ENCODE data around the gene ERN2.
"Not testable (repeated sequence)": the region's sequence is repeated elsewhere in the genome, so short reads cannot be mapped to it uniquely, and the experiment has no call there.

ERN2 gene

DNA sequence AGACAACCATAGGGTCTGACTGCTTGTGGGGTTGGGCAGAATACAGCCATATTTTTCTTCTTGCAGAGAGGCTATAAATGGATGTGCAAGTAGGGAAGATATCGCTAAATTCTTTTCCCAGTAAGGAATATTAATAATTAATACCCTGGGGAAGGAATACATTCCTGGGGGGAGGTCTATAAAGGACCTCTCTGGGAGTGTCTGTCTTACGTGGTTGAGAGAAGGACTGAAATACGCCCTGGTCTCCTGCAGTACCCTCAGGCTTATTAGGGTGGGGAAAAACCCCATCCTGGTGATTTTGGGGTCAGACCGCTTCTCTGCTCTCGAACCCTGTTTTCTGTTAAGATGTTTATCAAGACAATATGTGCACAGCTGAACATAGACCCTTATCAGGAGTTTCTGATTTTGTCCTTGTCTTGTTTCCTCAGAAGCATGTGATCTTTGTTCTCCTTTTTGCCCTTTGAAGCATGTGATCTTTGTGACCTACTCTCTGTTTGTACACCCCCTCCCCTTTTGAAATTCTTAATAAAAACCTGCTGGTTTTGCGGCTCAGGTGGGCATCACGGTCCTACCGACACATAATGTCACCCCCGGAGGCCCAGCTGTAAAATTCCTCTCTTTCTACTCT is 9.7 kb upstream of the ERN2 start:
- not testable (repeated sequence) for DNase-seq (ENCODE audit: low spot score)

DNA sequence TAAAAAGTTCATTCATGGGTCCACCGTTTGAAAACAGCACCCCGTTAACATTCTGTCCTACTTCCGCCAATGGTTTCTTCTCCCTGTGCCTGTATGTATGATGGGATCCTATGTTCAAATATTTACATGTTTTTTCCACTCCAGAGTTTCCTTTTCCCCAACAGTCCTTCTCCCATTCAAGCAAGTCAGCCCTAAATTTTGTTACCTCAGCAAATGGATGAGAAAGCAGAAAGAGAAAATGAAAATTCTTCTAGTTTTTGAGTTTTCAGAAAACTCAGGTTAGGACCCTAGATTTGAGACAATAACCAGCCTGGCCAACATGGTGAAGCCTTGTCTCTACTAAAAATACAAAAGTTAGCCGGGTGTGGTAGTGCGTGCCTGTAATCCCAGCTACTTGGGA is 3.5 kb upstream of the ERN2 start:
- DNase-seq (ENCODE audit: low spot score), result no peak

DNA sequence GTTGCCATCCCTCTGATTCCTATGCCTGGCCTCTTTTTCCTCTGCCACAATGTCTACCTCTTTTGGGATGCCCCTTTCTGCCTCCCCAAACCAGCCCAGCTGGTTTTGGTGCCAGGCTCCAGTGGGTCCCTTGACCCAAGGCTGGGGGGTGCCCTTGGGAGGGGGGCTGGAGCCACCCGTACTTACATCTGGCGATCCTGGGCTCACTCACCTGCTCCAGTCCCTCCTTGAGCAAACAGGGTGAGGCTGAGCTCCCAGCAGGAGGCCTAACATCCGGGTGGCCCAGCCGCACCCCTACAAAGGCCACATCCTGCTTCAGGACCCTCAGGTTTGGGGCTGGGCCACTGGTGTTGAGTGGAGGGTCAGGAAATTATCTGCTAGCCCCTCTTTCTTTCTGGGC is 1.2 kb downstream of the ERN2 start:
- no peak for DNase-seq (ENCODE audit: low spot score)

DNA sequence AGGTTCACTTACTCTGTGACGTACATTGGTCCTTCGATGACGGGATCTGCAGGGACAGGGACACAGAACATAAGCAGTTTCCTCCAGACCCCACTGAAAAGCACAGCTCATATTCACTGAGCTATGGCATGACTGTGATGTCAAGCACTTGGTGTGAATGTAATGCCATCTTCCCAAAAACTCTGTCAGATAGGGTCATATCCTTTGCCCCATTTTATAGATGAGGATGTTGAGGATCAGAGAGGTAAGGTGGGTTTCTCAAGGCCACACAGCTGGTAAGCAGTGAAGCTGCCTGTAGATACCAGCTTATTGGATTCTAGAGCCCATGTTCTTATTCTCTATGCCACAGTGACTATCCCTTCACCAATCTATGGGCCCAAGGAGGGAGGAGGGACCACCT is 2.5 kb downstream of the ERN2 start:
- no peak for DNase-seq (ENCODE audit: low spot score)

DNA sequence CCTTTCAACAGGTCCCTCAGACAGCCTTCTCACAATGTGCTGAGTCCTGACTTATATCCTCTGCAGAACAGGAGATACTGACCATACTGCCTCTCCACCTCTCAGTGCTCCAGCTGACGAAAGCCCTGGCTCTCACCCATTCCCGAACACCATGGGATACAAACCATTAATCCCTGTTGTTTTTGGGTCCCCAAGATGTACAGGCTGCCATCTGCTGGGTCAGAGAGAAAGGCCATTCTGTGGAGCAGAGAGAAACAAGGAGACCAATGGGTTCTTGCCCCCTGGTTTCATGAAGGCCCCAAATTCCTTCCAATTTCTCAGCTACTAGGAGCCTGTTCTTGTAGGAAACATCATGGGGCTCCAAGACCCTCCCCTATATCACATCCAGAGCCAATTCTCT is 3.0 kb downstream of the ERN2 start:
- DNase-seq (ENCODE audit: low spot score), result no peak

DNA sequence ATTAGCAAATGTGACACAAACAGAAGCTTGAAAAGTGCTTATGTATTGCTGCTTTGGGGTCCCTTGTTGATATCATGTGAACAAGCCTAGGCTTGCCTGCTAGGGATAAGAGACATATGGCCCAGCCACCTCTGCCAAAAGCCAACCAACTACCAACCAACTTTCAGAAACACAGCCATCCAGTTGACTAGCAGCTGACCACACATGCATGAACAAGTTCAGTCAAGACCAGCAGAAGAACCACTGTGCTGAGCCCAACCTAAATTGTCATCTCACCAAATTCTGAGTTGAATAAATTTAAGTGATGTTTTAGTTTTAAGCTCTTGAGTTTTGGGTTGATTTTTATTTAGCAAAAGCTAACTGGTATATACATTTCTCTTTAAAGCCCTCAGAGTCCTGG is 3.5 kb downstream of the ERN2 start:
- no peak for DNase-seq (ENCODE audit: low spot score)

DNA sequence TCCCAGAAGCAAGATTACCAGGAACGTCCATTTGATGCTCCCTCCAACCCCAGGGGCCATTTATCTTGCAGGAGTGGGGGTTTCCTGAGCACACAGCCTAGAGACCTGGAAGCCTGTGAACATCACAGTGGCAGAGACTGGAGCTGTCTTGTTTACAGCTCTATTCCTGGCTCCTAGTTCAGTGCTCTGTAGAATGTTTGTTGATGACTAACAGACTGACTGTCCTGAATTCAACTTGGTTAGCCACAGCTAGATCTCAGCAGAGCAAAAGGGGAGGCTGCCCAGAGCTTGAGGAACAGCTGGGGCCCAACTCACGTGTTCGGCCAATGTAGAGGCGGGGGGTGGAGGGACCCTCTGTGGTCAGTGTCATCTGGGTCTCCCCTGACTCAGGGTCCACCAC is 6.6 kb downstream of the ERN2 start:
- no peak for DNase-seq (ENCODE audit: low spot score)

DNA sequence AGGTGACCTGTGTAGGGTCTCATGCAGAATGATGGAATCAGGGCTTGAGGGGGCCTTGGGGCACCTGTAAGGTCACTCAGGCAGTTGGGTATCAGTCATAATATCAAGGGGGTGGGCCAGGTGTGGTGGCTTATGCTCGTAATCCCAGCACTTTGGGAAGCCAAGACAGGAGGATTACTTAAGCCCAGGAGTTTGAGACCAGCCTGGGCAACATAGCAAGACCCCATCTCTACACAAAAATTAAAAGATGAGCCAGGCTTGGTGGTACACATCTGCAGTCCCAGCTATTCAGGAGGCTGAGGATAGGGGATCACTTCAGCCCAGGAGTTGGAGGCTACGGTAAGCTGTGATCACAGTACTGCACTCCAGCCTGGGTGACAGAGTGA is 7.5 kb downstream of the ERN2 start:
- no peak for DNase-seq (ENCODE audit: low spot score)

DNA sequence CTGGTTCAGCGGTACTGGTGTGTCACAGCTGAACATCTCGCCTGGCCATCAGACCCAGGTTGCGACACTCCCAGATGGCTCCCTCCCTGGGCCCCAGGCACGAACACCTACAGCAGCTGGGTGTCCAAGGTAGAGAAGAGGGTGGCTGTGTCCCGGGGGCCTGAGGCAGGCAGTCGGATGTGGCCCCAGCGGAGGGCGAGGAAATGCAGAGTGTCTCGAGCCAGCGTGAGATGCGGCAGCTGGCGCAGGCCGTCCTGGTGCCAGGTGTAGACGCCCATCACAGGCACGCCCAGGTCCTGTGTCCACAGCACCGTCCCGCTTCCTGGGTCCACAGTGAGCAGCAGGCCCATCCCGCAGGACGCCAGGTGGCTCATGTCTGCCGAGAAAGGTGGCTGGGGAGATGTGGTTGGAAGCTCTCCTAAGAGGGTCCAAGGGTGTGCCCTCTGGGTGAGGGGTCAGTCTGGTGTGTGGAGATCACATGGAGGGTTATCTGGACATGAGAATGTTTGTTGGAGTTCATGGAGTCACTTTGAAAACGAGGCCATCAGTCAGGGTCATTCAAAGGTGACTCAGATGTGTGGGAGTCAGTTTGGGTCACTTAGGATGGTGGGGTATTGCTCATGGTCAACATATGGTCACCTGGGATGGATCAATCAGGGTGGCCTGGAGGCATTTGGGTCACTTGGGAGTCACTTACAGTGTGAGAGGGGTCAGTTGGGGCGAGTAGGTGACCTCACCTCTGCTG is 8.1 kb downstream of the ERN2 start:
- no peak for DNase-seq (ENCODE audit: low spot score)

DNA sequence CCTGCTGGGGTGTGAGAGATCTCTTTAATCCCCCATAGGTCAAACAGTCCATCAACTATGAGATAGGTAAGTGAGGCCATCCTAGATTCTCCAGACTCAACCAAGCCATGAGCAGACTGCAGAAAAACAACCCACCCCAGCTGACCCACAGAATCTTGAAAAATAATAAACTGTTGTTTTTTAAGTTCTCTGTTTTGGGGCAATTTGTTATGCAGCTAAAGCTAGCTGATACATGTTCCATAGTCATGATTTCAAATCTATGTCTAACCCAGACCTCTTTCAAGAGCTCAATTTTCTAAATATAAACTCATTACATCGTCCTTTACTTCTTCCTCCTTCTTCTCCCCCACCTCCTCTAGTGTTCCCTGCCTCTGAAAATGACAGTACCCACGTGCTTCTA is 10.1 kb downstream of the ERN2 start:
- DNase-seq (ENCODE audit: low spot score), result no peak

DNA sequence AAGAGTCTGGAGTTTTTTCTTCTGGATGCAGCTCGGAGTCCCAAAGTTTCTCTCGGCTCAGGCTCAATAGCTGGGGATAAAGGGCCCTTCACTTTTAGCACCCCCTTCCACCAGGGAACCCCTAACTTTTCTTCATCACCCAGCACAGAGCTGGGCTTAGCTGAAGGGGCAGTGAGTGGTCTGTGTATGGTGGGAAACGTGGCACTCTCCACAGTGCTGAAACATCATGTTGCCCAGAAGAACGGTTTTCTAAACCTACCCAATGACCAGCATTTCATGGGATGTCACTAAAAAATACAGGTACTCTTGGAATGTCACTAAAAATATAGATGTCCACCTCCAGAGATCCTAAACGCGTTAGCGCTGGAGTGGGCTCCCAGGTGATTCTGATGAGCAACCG is 12.0 kb downstream of the ERN2 start:
- DNase-seq (ENCODE audit: low spot score), result no peak

DNA sequence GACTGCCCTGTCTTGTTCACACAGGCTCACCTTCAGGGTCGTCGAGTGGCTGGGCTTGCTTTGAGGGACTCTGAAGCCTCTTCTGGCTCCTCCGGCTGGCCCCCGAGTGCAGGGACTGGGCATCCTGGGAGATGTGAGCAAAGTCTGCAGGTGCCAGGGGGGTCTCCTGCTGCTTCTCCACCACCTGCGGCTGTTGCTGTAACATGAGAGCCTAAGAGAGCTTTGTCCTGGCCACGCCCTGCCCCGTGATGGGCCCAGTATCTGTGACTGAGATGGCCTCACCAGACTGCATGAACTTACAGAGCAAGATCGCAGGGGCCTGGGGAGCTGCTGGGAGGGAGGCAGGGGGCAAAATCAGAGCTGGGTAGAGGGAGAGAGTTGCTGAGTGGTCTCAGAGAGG is 12.5 kb downstream of the ERN2 start:
- peak; percentile 56 for DNase-seq (ENCODE audit: low spot score)

DNA sequence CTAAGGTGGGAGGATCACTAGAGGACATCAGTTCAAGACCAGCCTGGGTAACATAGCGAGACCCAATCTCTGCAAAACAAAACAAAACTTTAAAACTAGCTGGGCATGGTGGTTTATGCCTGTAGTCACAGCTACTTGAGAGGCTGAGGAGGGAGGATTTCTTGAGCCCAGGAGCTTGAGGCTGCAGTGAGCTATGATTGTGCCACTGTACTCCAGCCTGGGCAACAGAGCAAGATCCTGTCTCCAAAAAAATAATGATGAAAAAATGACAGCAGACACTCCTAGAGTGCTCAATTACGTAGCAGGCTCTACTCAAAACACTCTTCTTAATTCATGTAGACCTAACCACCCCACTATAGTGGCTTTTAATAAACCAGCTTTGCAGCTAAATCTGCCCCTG is 12.9 kb downstream of the ERN2 start:
- DNase-seq (ENCODE audit: low spot score), result no peak

DNA sequence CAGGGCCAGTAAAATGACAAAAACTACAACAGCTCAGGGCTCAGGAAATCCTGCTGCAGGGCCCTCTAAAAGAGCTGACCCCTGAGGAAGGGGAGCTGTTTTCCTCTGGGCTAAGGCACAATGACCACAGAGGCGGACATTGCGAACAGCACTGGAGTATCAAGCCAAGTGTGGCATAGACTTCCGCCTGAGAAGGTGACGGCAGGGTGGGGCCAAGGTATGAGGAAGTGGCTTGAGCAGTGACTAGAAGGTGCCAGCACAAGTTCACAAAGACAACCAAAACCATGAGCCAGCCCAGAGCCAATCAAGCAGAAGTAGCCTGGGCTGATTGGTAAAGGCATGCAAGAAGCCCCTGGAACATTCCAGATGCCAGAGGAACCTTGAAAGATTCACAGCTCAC is 13.9 kb downstream of the ERN2 start:
- DNase-seq (ENCODE audit: low spot score), result no peak

DNA sequence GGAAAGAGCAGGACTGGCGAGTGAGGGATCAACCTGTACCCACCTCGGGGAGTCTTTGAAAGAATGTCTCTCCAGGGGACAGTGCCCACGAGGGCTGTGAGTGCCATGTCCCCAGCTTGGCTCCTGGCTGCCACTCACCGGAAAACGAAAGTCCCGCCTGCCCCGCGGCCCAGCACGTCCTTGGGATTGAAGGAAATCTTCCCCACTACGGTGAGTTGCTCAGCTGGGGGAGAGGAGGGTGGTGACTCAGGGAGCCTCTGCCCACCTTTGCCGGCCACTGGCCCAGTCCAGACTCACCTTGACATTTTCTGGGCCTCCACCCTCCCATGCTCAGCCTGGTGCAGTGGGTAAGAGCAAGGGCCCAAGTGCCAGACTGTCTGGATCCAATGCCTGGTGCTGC is 17.3 kb downstream of the ERN2 start:
- no peak for DNase-seq (ENCODE audit: low spot score)

DNA sequence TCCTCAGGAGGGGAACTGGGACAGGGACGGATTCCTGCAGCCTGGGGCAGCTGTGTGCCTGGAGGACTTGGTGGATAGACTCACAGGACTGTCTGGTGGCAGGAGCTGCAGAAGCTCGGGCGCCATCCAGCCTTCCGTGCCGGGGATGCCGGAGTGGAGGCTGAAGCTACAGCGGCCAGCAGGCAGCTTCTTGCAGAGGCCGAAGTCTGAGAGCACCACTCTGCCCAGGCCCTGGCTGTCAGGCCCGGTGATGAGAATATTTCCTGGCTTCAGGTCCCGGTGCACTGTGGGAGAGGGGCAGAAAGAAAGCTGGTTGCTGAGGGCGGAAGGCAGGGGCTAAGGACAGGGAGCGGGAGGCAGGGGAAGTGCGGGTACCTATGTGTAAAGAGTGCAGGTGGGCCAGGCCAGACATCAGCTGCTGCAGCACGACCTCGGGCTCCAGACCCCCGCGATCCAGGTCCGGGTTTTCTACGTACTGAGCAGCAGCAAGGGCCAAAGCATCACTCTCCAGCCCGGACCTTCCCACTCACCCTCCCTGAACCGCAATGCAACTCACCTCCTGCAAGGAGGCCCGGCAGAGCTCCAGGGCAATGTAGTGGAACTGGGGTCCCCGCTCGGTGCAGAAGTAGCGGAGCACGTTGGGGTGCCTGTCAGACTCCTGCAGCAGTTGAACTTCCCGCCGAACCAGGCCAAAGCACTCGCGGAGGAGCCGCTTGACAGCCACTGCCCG is 18.2 kb downstream of the ERN2 start:
- peak; percentile 82 for DNase-seq (ENCODE audit: low spot score)

DNA sequence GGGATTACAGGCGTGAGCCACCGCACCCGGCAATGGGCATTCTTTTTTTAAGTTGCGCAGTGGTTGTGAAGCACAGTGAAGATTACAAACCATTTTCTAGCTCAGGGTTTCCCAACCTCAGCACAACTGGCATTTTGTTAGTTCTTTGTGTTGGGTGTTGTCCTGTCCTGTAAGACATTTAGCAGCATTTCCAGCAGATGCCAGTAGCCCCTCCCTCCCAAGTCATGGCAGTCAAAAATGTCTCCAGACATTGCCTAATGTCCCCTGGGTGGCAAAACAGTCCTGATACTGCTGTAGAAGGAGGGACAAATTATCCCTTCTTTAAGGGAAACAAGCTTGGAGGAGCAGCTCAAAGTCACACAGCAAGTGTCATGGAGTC is 18.8 kb downstream of the ERN2 start:
- no peak for DNase-seq (ENCODE audit: low spot score)

DNA sequence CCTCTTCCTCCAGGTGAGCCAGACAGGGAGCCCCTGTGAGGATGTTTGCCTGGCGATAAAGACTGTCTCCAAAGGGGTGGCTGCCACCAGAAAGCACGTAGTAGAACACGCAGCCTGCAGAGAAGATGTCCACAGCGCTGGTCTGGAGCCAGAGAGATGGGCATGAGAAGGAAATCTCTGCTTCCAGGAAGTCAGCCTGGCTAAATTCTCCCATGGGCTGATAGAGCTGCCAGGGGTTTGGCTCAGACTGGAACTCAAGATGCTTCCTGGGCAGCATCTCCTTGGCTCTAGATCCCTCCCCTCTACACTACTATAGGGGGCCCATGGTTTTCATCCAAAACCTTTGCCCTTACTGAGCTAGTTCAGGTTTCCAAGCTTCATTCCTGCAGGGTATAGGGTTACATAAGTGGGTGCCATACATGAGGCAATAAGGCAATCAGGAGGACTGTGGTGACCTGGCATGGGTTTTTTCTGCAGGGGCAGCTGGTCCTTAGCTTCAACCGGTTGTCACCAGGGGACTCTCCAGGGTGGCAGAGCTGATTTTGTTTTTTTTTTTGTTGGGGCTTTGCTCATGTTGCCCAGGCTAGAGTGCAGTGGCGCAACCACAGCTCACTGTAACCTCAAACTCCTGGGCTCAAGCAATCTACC is 20.7 kb downstream of the ERN2 start:
- DNase-seq (ENCODE audit: low spot score), result no peak

DNA sequence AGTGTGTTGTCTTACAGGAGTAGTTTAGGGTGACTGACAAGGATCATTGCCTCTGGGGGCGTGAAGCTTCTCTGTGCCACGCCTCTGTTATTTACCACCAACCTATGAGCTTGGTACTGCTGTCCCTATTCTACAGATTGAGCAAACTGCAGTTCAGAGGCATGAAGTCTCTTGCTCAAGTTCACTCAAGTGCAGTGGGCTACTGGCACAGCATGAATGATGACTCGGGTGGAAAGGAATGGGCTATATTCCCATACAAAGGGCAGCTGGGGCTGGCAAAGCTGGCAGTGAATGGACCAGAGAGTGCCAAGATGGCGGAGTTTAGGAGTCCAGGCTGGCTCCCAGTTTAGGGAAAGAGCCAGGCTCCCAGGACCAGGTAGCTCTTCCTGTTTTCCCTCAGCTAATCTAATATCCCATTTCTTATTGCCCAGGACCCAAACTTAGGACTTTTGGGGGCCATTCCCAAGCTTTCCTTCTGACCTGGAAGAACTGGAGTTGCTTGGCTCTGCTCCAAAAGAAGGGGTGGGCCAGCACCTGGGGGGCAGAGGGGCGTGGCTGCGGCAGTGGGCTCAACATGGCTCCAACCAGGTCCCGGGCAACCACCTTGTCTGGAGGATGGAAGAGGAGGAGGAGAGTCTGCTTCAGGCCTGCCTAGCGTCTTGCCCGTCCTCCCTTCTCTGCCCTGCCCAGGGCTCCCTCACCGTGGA is 21.4 kb downstream of the ERN2 start:
- DNase-seq (ENCODE audit: low spot score), result no peak

DNA sequence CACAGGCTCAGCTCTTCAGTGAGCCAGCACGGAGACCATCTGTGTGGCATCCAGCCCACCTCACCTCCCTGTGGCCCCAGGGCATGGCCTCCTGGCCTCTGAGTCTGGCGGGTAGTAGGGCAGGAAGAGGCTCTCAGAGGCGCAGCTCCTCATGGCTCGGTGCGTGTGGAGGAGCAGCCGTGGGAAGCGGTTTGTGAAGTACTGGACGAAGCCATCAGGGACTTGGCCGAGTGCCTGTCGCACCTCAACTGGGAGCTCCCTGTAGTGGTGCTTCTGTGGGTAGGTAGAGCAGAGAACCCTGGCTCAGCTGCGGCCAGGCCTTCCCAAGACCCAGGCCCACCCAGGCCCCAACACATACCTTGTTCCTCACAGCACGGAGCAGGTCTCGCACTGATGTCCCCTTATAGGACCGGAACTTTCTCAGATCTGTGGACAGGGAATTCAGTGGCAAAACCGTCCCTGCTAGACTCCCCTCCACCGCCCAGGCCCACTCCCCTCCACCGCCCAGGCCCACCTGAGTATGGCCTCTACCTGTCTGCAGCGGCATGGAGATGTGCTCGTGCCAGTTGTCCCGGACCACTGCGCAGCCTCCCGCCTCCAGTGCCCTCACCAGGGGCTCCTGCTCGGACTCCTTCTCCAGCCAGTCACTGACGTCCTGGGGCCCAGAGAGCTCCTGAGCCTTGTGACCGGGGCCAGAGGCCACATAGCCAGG is 22.1 kb downstream of the ERN2 start:
- no peak for DNase-seq (ENCODE audit: low spot score)

DNA sequence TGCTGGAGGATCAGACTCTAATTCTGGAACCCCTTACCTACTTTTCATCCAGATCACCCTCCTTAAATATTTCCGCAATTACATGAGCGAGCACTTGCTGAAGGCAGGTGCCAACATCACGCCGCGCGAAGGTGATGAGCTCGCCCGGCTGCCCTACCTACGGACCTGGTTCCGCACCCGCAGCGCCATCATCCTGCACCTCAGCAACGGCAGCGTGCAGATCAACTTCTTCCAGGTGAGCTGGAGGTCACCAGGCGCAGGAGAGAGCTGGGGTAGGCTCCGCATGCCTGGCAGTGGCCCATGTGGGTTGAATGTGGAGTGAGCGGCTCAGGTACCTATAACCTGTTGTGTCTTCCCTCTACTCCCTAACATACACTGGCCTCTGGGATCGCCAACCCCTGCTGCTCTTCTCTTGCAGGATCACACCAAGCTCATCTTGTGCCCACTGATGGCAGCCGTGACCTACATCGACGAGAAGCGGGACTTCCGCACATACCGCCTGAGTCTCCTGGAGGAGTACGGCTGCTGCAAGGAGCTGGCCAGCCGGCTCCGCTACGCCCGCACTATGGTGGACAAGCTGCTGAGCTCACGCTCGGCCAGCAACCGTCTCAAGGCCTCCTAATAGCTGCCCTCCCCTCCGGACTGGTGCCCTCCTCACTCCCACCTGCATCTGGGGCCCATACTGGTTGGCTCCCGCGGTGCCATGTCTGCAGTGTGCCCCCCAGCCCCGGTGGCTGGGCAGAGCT is 23.4 kb downstream of the ERN2 start:
- DNase-seq (ENCODE audit: low spot score), result no peak
